Panc1 (cell line): ENCODE data around the gene CUTC. TPM values are rescaled to one million over a fixed set of nuclear protein-coding genes. Genes with fewer than 3 reads are reported as not detected.

Source experiments
- ATAC-seq: fragments of 200-7000 bp; cut with Tn5 transposase; 2 replicates; pipeline ENCODE4 v1.9.1; 2020; ENCODE audit warnings: mild to moderate bottlenecking, moderate library complexity
- BruUV-seq: library from RNA; stranded (reverse); fragments of 400-500 nt; replicated peaks from 2 replicates; lab custom pipeline; 2021; lab: Mats Ljungman, UMichigan
- CTCF ChIA-PET: fragments of 300-600 bp; sonication (Branson Sonifier 250); formaldehyde crosslinking; loops from one replicate; lab custom pipeline; 2022; ENCODE audit warnings: antibody characterized with exemption; lab: Charles Lee
- POLR2A ChIA-PET: fragments of 300-600 bp; sonication (Branson Sonifier 250); formaldehyde crosslinking; loops from one replicate; lab custom pipeline; 2022; ENCODE audit warnings: antibody characterized with exemption; lab: Charles Lee
- DNase-seq: peaks from one replicate; pipeline ENCODE4 v3.0.0-alpha.2; 2010; ENCODE audit warnings: low read depth, low spot score
- H3K27ac ChIP-seq: 2 replicates; pipeline ENCODE4 v1.5.1; 2011; ENCODE audit warnings: mild to moderate bottlenecking, low read length, inconsistent platforms
- H3K27me3 ChIP-seq: fragments of 200-500 bp; sonication (Bioruptor generic); 2 replicates; pipeline ENCODE4 v1.6.0; 2014; ENCODE audit warnings: low read length, inconsistent platforms; ENCODE audit not compliant: control insufficient read depth, insufficient read depth
- H3K36me3 ChIP-seq: fragments of 200-500 bp; sonication (Bioruptor generic); 2 replicates; pipeline ENCODE4 v1.5.1; 2014; ENCODE audit warnings: inconsistent platforms, mild to moderate bottlenecking, low read length, moderate library complexity; ENCODE audit not compliant: control insufficient read depth, insufficient read depth
- H3K4me1 ChIP-seq: 2 replicates; pipeline ENCODE4 v1.5.1; 2011; ENCODE audit warnings: inconsistent platforms, mild to moderate bottlenecking, low read length, moderate library complexity; ENCODE audit not compliant: control insufficient read depth, insufficient read depth
- H3K4me3 ChIP-seq, 2 experiments: 2 replicates each; pipeline ENCODE4 v1.5.1; 2011 to 2012; ENCODE audit warnings: low read depth in 2 of 2, low read length in 2 of 2, mild to moderate bottlenecking in 2 of 2, inconsistent platforms in 1 of 2, moderate library complexity in 1 of 2
- H3K9me3 ChIP-seq: fragments of 200-500 bp; sonication (Bioruptor generic); 2 replicates; pipeline ENCODE4 v1.5.1; 2014; ENCODE audit warnings: low read depth, mild to moderate bottlenecking, inconsistent platforms, low read length, moderate library complexity; ENCODE audit not compliant: control insufficient read depth, insufficient read depth
- CTCF ChIP-seq: fragments of 450-650 bp; IDR thresholded peaks from 2 replicates; pipeline ENCODE4 v1.5.1; 2017; ENCODE audit warnings: mild to moderate bottlenecking
- POLR2AphosphoS5 ChIP-seq: IDR thresholded peaks from 2 replicates; pipeline ENCODE4 v1.6.1; 2012; ENCODE audit warnings: mild to moderate bottlenecking, low read depth, low read length, moderate library complexity
- REST ChIP-seq, 2 experiments: IDR thresholded peaks; 2 replicates each; pipeline ENCODE4 v1.6.1; 2011 to 2012; ENCODE audit warnings: low read depth in 2 of 2, control low read depth in 1 of 2, low read length in 1 of 2, mild to moderate bottlenecking in 1 of 2, moderate library complexity in 1 of 2; ENCODE audit not compliant: insufficient read depth in 1 of 2
- SIN3A ChIP-seq: IDR thresholded peaks from 2 replicates; pipeline ENCODE4 v1.6.1; 2012; ENCODE audit warnings: low read depth, mild to moderate bottlenecking, low read length, moderate library complexity, borderline replicate concordance; ENCODE audit not compliant: insufficient read depth
- TCF7L2 ChIP-seq: IDR thresholded peaks from 2 replicates; pipeline ENCODE4 v1.6.1; 2011; ENCODE audit warnings: mild to moderate bottlenecking, low read depth, low read length, inconsistent platforms
- in situ Hi-C: cut with HindIII; loops from 2 replicates; pipeline ENCODE4 v1.10.0; 2016; ENCODE audit warnings: low sequenced_read_pairs, low pct_unique_long_range_greater_than_20kb
- intact Hi-C: fragments of 100-400 bp; cut with micrococcal nuclease; formaldehyde crosslinking; loops from one replicate; pipeline ENCODE4 v1.10.0; 2022; ENCODE audit not compliant: unreplicated experiment
- total RNA-seq: library from RNA; stranded (reverse); gene quantifications from one replicate; pipeline ENCODE4 v1.2.1, GENCODE V29; 2021; ENCODE audit not compliant: unreplicated experiment

CUTC gene
- total RNA-seq, 1 experiment from 2014 or later, result 37.0 TPM

- H3K36me3 ChIP-seq, result no peaks in the 10 kb centered on the region
- ChIA-PET CTCF (no interaction called here), POLR2A (interaction anchor here (0.6 kb wide), 1 partner anchor 34 kb away, joined by 3 read pairs; no protein-coding TSS in a partner anchor)
- no TSS peak for BruUV-seq
- DNase-seq (no peak), ATAC-seq (no peak)
- intact Hi-C loops, result no loop called here
- H3K4me1 ChIP-seq, result no peaks in the 10 kb centered on the region
- no peak overlapping the region for H3K4me3 ChIP-seq
- H3K27ac ChIP-seq, result no peak overlapping the region
- H3K9me3 ChIP-seq, result no peaks in the 10 kb centered on the region
- no peak for TF ChIP-seq SIN3A
- no peak for TF ChIP-seq REST (IDR thresholded peaks at IDR 0.05; ENCODE audit: insufficient read depth in 1 of 2, low read depth in 2 of 2, low read length in 1 of 2)
- TF ChIP-seq CTCF, result no peak
- TF ChIP-seq TCF7L2, result no peak
- in situ Hi-C loops, result no loop called here
- no peaks in the 10 kb centered on the region for H3K27me3 ChIP-seq
Measured at GRCh38 chr10:99804471-99804870, 72.4 kb downstream of the CUTC start.

- ATAC-seq, result no peak
- POLR2A ChIA-PET, result no interaction called here
Measured at GRCh38 chr10:99805190-99805589, 73.2 kb downstream of the CUTC start.

More at GRCh38 chr10:99805190-99805589, 73.2 kb downstream of the CUTC start:
- intact Hi-C loops (no loop called here), in situ Hi-C loops (no loop called here)
- Histone ChIP-seq H3K27ac (no peak overlapping the region), H3K4me3 (no peak overlapping the region), H3K27me3 (no peaks in the 10 kb centered on the region), H3K4me1 (no peaks in the 10 kb centered on the region), H3K36me3 (no peaks in the 10 kb centered on the region), H3K9me3 (no peaks in the 10 kb centered on the region)
- no peak for DNase-seq
- CTCF ChIA-PET, result no interaction called here
- TF ChIP-seq SIN3A, result no peak
- no peak for TF ChIP-seq REST (IDR thresholded peaks at IDR 0.05; ENCODE audit: insufficient read depth in 1 of 2, low read depth in 2 of 2, low read length in 1 of 2)
- no peak for TF ChIP-seq CTCF
- TF ChIP-seq TCF7L2, result no peak
- TF ChIP-seq POLR2AphosphoS5, result no peak
- no TSS peak for BruUV-seq

Other genes with a start within 250 kb of the CUTC start
- 0.15 TPM for gene NKX2-3, start 199.3 kb upstream of the CUTC start, total RNA-seq
- 42.8 TPM for gene SLC25A28, start 111.8 kb upstream of the CUTC start, total RNA-seq
- gene ENTPD7, start 72.7 kb upstream of the CUTC start, total RNA-seq, result 15.9 TPM
- gene COX15, start 107 bp upstream of the CUTC start, total RNA-seq, result 62.9 TPM
- 6.5 TPM for gene ABCC2, start 50.4 kb downstream of the CUTC start, total RNA-seq